Stomach (tissue), 9 donors: ENCODE results near the gene TOP3B. TPM values are rescaled to one million over a fixed set of nuclear protein-coding genes. Genes with fewer than 3 reads are reported as not detected.

Experiments used
- DNase-seq, 2 donors: peaks; one replicate each; pipeline versions ENCODE4 v3.0.0 to v3.0.0-alpha.2; 2013 to 2019
- H3K27ac ChIP-seq, 5 donors: fragments of 200-600 bp in 4 of 5; sonication (generic) in 4 of 5; one replicate each; pipeline ENCODE4 v1.5.1; 2013 to 2019; ENCODE audit warnings: mild to moderate bottlenecking in 1 of 5, moderate library complexity in 1 of 5
- H3K27me3 ChIP-seq, 3 donors: fragments of 200-600 bp; sonication (generic); one replicate each; pipeline ENCODE4 v1.5.1; 2017 to 2019; ENCODE audit warnings: mixed run types in 1 of 3
- H3K36me3 ChIP-seq, 4 donors: fragments of 200-600 bp; sonication (generic); 1 replicate in 3 of 4; 2 replicates in 1 of 4; pipeline ENCODE4 v1.5.1; 2016 to 2019
- H3K4me1 ChIP-seq, 4 donors: fragments of 200-600 bp; sonication (generic); one replicate each; pipeline ENCODE4 v1.5.1; 2016 to 2019
- H3K4me3 ChIP-seq, 4 donors: fragments of 200-600 bp; sonication (generic) in 3 of 4; one replicate each; pipeline ENCODE4 v1.5.1; 2016 to 2019; ENCODE audit warnings: mild to moderate bottlenecking in 1 of 4
- H3K9me3 ChIP-seq, 4 donors: fragments of 200-600 bp; sonication (generic); one replicate each; pipeline ENCODE4 v1.5.1; 2016 to 2019
- EP300 ChIP-seq: sonication (generic); formaldehyde crosslinking; IDR thresholded peaks from one replicate; pipeline ENCODE4 v1.6.1; 2017; ENCODE audit warnings: antibody characterized with exemption
- POLR2A ChIP-seq, 4 donors: fragments of 450-650 bp; IDR thresholded peaks; one replicate each; pipeline ENCODE4 v1.6.1; 2016; ENCODE audit warnings: antibody characterized with exemption in 4 of 4, control low read depth in 2 of 4, mild to moderate bottlenecking in 1 of 4, moderate library complexity in 1 of 4
- POLR2AphosphoS5 ChIP-seq, 3 donors: sonication (generic); formaldehyde crosslinking; IDR thresholded peaks; one replicate each; pipeline ENCODE4 v1.6.1; 2016; ENCODE audit warnings: antibody characterized with exemption in 3 of 3
- WGBS, 5 donors: extraction: QIAGEN DNeasy Blood & Tissue Kit in 3 of 5; methylation state at CpG; one replicate each; pipeline versions ENCODE4 v1.1.5 to v1.1.7; 2013 to 2018; 5-methylcytosine and 5-hydroxymethylcytosine counted together
- intact Hi-C: fragments of 100-400 bp; cut with DNase I; formaldehyde crosslinking; loops from one replicate; pipeline ENCODE4 v1.15.1; 2023; ENCODE audit warnings: low total_unique reads
- polyA plus RNA-seq, 3 donors: library from polyadenylated mRNA; stranded (reverse); fragments of 200-250 nt; gene quantifications; one replicate each; pipeline ENCODE4 v1.2.3, GENCODE V29; 2013
- total RNA-seq, 5 donors: library from RNA; depleted of rRNA; stranded (reverse); fragments of >200 nt; gene quantifications; one replicate each; pipeline versions ENCODE4 v1.1.0 to v1.2.3, GENCODE V29; 2014 to 2016
- TF ChIP-seq, protein P1 (sequence below), 7 experiments: fragments of 450-650 bp in 4 of 7; fragments of 200-600 bp in 3 of 7; sonication (generic) in 3 of 7; IDR thresholded peaks; one replicate each; pipeline ENCODE4 v1.5.1; 2016 to 2019; ENCODE audit warnings: antibody characterized with exemption in 7 of 7, control low read depth in 2 of 7, mild to moderate bottlenecking in 1 of 7
- donor health status: healthy with polysubstance abuse.
- donor health status: Bipolar disorder and iron deficiency.
- donor health status: healthy.

Gene TOP3B
- total and polyA plus RNA-seq, 8 donors: 3.8 to 509 (median 25.6) TPM

- no peaks in the 10 kb centered on the region for H3K36me3 ChIP-seq
- no peak overlapping the region for H3K4me3 ChIP-seq
- 43 to 66% (median 62%) methylated on average over 3 of the region's 3 CpGs for WGBS, 5 donors
- H3K4me1 ChIP-seq: no peaks in the 10 kb centered on the region
- no peaks in the 10 kb centered on the region for H3K9me3 ChIP-seq
- DNase-seq: no peak
- TF ChIP-seq POLR2A (IDR thresholded peaks at IDR 0.05) (no peak), EP300 (no peak), POLR2AphosphoS5 (IDR thresholded peaks at IDR 0.05) (no peak)
- TF ChIP-seq, protein P1, sequence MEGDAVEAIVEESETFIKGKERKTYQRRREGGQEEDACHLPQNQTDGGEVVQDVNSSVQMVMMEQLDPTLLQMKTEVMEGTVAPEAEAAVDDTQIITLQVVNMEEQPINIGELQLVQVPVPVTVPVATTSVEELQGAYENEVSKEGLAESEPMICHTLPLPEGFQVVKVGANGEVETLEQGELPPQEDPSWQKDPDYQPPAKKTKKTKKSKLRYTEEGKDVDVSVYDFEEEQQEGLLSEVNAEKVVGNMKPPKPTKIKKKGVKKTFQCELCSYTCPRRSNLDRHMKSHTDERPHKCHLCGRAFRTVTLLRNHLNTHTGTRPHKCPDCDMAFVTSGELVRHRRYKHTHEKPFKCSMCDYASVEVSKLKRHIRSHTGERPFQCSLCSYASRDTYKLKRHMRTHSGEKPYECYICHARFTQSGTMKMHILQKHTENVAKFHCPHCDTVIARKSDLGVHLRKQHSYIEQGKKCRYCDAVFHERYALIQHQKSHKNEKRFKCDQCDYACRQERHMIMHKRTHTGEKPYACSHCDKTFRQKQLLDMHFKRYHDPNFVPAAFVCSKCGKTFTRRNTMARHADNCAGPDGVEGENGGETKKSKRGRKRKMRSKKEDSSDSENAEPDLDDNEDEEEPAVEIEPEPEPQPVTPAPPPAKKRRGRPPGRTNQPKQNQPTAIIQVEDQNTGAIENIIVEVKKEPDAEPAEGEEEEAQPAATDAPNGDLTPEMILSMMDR (IDR thresholded peaks at IDR 0.05): no peak
- H3K27ac ChIP-seq: no peak overlapping the region
- H3K27me3 ChIP-seq: peaks cover 0 to 2% (median 0%) of the 10 kb centered on the region in 3 donors
- intact Hi-C loops: no loop called here
Measured at GRCh38 chr22:22003233-22003632, 20.6 kb upstream of the TOP3B start.

GRCh38 chr22:22002526-22003055, 20.0 kb upstream of the TOP3B start:
- TF ChIP-seq POLR2A (IDR thresholded peaks at IDR 0.05) (no peak), EP300 (no peak), POLR2AphosphoS5 (IDR thresholded peaks at IDR 0.05) (no peak)
- TF ChIP-seq, protein P1 (IDR thresholded peaks at IDR 0.05): no peak
- Histone ChIP-seq H3K9me3 (no peaks in the 10 kb centered on the region), H3K4me1 (no peaks in the 10 kb centered on the region), H3K4me3 (no peak overlapping the region), H3K27ac (no peak overlapping the region), H3K36me3 (no peaks in the 10 kb centered on the region), H3K27me3 (no peaks in the 10 kb centered on the region)
- 73 to 92% (median 84%) methylated on average over 3 of the region's 3 CpGs for WGBS, 5 donors
- DNase-seq: no peak
- intact Hi-C loops: no loop called here

- H3K36me3 ChIP-seq: no peaks in the 10 kb centered on the region
- no peak for DNase-seq
- TF ChIP-seq POLR2A (IDR thresholded peaks at IDR 0.05) (no peak), EP300 (no peak)
- no peaks in the 10 kb centered on the region for H3K27me3 ChIP-seq
- no peaks in the 10 kb centered on the region for H3K4me1 ChIP-seq
- H3K27ac ChIP-seq: no peak overlapping the region
- H3K9me3 ChIP-seq: no peaks in the 10 kb centered on the region
- H3K4me3 ChIP-seq: no peak overlapping the region
- 76 to 85% (median 81%) methylated on average over 2 of the region's 2 CpGs for WGBS, 5 donors
- intact Hi-C loops: no loop called here
Measured at GRCh38 chr22:22001664-22002525, 19.3 kb upstream of the TOP3B start.

GRCh38 chr22:21998595-21999247, 16.1 kb upstream of the TOP3B start:
- no peak for DNase-seq
- Histone ChIP-seq H3K27me3 (no peaks in the 10 kb centered on the region), H3K4me3 (no peak overlapping the region), H3K9me3 (no peaks in the 10 kb centered on the region), H3K27ac (no peak overlapping the region), H3K36me3 (no peaks in the 10 kb centered on the region), H3K4me1 (no peaks in the 10 kb centered on the region)
- TF ChIP-seq POLR2A (IDR thresholded peaks at IDR 0.05) (no peak), EP300 (no peak)
- intact Hi-C loops: no loop called here
- 78 to 88% (median 87%) methylated on average over 7 of the region's 7 CpGs for WGBS, 5 donors

GRCh38 chr22:21996175-21996720, 13.7 kb upstream of the TOP3B start:
- WGBS, 5 donors: 76 to 87% (median 82%) methylated on average over 5 of the region's 5 CpGs
- no peak for TF ChIP-seq POLR2A (IDR thresholded peaks at IDR 0.05)
- no peak for TF ChIP-seq POLR2AphosphoS5 (IDR thresholded peaks at IDR 0.05)
- TF ChIP-seq EP300: no peak
- TF ChIP-seq, protein P1 (IDR thresholded peaks at IDR 0.05): no peak
- no peaks in the 10 kb centered on the region for H3K9me3 ChIP-seq
- no peaks in the 10 kb centered on the region for H3K36me3 ChIP-seq
- H3K27me3 ChIP-seq: peaks cover 0 to 1% (median 0%) of the 10 kb centered on the region in 3 donors
- no peaks in the 10 kb centered on the region for H3K4me1 ChIP-seq
- intact Hi-C loops: no loop called here
- no peak overlapping the region for H3K4me3 ChIP-seq
- no peak overlapping the region for H3K27ac ChIP-seq
- DNase-seq: no peak
